NCI-H524 treated with DMSO at 0.1 percent for 48 hours (cell line): ENCODE measurements around the gene RHOT2.

Experiments used
- DNase-seq: peaks from one replicate; lab custom pipeline; 2025; lab: John Stamatoyannopoulos, UW

The RHOT2 gene

DNA sequence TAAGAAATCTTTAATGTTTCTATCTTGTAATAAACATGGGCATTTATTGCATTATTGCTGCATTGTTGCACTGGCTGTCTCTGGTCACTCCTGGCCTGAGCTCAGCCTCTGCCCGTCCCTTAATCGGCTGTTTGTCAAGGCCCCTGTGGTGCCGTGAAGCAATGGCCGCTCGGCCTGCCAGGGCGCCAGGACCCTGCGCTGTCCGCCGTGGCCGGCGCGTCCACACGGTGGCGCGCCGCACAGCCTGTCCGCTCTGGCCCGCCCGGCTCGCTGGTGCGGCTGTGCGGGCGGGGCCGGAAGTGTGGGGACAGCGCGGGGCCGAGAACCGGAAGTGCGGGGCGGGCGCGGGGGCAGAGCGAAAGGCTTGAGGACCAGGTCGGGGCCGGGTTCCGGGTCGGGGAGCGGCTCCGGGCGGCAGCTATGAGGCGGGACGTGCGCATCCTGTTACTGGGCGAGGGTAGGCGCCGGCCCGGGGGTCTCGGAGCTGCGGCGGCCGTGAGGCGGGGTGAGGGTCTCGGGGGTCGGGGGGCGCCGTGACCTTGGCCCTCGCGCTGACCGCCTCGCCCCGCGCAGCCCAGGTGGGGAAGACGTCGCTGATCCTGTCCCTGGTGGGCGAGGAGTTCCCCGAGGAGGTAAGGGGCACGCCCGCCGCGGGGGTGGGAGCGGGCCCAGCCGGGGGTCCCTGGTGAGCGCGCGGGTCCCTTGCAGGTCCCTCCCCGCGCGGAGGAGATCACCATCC lies at the start of gene RHOT2:
Gene RHOT2 (plus strand): TSS at position 353 of the 739 bp plus-strand sequence. CDS start 68 bp downstream, at position 421.
- DNase-seq = peak; percentile 9

GRCh38 chr16:619476-620100 lies 48.3 kb upstream of the RHOT2 start:
- DNase-seq = no peak

- DNase-seq = no peak
These were observed 47.0 kb upstream of the RHOT2 start for GRCh38 chr16:620700-621525.

DNA sequence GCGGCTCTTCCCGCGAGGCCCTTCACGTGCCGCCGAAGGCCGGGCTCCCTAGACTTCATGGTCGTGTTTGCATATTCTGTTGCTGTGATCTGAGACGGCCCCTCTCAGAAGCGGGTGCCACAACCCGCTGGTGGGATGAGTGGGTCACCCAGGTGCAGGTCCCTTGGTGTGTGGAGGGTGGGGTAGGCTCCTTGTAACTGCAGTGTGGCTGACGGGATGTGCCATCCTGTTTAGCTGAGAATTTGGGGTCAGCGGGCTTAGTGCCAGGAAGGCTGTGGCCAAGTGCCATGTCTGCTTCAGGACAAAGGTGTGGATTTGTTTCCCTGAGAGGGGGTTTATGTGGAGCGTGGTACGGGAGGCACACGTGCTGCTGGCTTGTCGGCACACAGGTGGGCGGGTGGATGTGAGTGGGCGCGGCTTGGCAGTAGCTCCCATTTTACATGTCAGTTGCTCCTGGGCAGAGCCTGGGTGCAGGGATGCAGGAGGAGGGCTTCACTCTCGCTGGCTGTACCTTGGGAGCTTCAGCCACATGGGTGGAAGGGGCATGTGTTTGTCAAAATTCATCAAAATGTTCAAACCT lies 46.3 kb upstream of the RHOT2 start:
- DNase-seq = no peak

GRCh38 chr16:622920-623280 lies 45.0 kb upstream of the RHOT2 start:
- no peak for DNase-seq

- no peak for DNase-seq
These were observed 43.3 kb upstream of the RHOT2 start for GRCh38 chr16:624526-625070.

- no peak for DNase-seq
These were observed 42.6 kb upstream of the RHOT2 start for GRCh38 chr16:625117-625976.

DNA sequence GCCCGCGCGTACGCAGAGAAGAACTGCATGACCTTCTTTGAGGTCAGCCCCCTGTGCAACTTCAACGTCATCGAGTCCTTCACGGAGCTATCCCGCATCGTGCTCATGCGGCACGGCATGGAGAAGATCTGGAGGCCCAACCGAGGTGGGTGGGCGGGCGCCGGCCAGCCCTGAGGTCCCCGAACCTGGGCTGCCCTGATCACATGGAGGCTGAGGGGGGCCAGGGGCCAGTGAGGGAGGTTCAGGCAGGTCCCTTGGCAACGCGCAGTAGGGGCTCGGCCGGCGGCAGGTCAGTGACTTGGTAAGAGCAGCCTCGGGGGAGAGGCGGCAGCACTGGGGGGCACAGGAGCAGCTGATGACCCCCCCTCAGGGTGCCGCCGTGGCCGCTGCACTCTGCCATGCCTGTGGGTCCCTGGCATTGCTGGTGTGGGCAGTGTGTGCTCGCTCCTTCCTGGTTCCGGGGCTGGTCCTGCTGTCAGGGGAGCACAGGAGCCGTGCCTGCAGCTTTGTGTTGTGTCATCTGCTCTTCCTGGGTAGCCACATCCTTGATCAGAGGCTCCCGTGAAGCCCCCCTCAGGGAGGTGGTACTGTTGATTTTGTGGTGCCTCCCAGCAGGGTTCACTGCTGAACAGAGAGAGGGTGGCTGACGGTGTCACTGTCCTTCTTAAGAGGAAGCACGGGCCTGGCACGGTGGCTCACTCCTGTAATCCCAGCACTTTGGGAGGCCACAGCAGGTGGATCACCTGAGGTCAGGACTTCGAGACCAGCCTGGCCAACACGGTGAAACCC lies 41.8 kb upstream of the RHOT2 start:
- no peak for DNase-seq

- no peak for DNase-seq
These were observed 41.0 kb upstream of the RHOT2 start for GRCh38 chr16:626787-627453.

- DNase-seq = no peak
These were observed 40.3 kb upstream of the RHOT2 start for GRCh38 chr16:627454-628239.

DNA sequence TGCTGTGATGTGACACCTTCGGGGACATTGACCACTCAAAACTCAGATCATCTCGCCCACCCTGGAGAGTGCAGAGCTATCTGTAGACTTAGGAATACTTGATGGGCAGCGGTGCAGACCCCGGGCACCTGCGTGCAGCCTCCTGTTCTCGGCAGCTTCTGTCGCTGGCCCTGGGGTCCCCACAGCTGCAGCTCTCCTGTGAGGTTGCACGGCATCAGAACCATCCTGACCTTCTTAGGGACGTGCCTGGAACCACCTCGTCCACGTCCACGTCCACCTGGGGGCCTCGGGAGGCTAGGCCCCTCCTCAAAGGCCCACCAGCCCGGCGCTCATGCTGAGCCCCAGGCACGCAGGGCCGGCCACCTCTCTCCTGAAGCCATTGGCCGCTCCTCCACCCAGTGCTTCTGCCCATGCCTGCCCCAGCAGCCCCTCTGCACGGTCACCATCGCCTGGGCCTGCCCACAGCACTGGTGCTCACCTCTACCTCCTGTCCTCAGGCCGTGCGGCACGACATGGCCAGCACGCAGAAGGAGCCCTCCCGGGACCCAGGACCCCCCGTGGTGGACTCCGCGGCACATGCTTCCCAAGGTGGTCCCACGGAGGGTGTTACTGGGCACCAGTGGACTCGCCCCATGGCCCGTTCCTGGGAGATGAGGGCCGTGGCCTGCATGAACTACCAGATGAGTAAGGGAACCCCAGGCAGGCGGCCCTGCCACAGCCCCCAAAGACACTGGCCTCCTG lies 39.4 kb upstream of the RHOT2 start:
- no peak for DNase-seq

- DNase-seq = peak; percentile 57
These were observed 38.6 kb upstream of the RHOT2 start for GRCh38 chr16:629185-629832.

DNA sequence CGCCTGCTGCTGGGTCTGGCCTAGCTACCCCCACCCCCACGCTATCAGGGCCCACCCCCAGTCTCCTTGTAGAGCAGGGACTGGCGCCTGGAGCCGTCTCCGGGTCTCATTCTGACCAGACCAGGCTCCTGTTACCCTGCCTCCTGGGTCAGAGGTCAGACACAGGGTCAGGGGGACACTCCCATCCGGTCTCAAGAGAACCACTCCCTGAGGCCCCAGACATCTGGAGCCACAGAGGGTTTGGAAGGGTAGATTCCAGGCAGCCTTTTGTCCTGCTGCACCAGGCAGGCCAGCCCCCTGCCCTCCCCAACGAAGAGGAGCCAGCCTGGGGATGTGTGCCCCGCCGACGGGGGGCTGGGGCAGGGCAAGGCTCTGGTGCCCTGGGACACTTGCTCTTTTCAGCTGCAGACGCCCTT lies 38.1 kb upstream of the RHOT2 start:
- no peak for DNase-seq

DNA sequence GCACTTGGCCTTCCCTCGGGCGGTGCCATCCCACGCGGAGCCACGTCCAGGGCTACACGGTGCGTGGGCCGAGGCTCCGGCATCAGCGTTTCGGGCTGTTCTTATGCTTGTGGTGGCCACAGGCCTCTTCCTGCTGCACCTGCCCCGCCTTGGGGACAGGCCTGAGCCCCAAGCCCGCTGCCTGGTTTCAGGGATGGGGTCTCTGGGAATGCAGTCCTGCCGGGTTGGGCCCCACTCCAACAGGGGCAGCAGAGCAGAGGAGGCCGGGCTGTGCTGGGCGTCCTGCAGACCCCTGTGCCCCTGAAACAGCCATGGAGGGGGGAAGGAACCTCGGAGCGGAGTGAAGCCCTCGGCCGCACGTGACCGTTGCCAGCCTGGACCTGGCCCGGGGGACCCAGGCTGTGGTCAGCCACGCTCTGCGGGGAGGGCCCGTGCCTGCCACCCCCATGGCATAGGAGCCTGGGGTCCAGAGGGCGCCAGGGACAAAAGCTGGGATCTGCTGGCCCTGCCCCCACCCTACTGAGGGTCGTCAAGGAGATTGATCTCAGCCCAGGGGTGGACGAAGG lies 37.6 kb upstream of the RHOT2 start:
- DNase-seq = no peak

DNA sequence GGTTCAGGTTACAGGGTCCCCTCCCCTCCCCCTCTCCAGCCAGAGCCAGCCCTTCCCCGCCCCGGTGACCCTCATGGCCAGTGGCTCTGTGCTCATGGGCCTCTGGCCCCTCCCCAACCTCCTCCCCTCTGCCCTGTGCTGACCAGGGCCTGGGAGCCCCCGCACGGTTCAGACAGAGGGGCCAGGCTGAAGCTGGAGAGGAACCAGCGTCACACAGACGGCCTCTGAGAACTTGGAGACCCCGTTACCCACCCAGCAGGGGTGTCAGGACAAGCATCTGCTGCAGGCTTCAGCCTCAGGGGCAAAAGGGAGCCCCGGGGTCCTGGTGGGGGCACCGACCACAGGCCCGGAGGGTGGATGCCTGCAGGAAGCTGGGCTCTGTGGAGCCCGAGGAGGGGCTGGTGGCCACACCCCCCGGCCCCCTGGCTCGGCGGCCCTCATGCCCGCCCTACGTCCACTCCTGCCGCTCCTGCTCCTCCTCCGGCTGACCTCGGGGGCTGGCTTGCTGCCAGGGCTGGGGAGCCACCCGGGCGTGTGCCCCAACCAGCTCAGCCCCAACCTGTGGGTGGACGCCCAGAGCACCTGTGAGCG lies 37.0 kb upstream of the RHOT2 start, which contains the start of gene WFIKKN1:
Gene WFIKKN1 (plus strand): TSS at position 171 of the 591 bp plus-strand sequence. CDS start 269 bp downstream, at position 440.
- no peak for DNase-seq

GRCh38 chr16:631808-632358 lies 36.0 kb upstream of the RHOT2 start:
- no peak for DNase-seq
